ENCODE data around the gene TOPORS. TPM values are rescaled to one million over a fixed set of nuclear protein-coding genes. Genes with fewer than 3 reads are reported as not detected.

TOPORS gene
- total RNA-seq, 1 donor from 2014 or later = 37.9 TPM

DNA sequence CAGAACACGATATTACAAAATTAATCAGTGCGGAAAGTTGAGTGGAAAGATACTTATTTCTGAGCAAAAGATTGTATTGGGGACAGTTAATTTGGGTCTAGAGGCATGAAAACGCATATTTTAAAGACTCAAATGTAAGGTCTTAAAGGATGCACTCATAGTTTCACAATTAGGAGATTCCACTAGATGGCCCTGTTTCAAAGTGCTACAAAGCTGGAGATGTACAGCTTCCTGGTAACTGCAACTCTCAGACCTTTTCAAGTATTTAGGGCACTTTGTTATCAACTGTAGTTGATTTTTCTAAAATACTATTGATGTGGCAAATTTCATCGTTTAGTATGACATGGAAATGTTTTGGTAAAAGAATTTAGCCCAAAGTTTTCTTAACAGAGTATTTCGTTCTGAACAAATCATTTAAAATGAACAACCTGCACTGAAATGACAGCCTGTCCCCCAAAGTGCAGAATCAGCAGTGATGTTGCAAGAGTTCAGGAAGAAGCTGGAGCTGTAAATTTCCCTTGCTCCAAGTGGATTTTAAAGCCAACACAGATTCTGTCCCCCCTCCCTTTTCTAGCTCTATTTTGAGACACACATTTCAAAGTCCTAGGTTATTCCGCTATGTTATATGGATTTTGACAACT, 36.8 kb upstream of the TOPORS start:
- TF ChIP-seq, protein P1, sequence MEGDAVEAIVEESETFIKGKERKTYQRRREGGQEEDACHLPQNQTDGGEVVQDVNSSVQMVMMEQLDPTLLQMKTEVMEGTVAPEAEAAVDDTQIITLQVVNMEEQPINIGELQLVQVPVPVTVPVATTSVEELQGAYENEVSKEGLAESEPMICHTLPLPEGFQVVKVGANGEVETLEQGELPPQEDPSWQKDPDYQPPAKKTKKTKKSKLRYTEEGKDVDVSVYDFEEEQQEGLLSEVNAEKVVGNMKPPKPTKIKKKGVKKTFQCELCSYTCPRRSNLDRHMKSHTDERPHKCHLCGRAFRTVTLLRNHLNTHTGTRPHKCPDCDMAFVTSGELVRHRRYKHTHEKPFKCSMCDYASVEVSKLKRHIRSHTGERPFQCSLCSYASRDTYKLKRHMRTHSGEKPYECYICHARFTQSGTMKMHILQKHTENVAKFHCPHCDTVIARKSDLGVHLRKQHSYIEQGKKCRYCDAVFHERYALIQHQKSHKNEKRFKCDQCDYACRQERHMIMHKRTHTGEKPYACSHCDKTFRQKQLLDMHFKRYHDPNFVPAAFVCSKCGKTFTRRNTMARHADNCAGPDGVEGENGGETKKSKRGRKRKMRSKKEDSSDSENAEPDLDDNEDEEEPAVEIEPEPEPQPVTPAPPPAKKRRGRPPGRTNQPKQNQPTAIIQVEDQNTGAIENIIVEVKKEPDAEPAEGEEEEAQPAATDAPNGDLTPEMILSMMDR (IDR thresholded peaks at IDR 0.05; ENCODE audit: insufficient read depth, low read length, severe bottlenecking) = peak; percentile 50
- Histone ChIP-seq H3K4me3 (ENCODE audit: low read depth, low read length) (no peak overlapping the region), H3K36me3 (ENCODE audit: control insufficient read depth, insufficient read depth, low read length) (no peaks in the 10 kb centered on the region), H3K27me3 (ENCODE audit: control insufficient read depth, insufficient read depth, low read length) (no peaks in the 10 kb centered on the region)
- DNase-seq (ENCODE audit: low read depth) (peak; percentile 69), FAIRE-seq (no peak)

DNA sequence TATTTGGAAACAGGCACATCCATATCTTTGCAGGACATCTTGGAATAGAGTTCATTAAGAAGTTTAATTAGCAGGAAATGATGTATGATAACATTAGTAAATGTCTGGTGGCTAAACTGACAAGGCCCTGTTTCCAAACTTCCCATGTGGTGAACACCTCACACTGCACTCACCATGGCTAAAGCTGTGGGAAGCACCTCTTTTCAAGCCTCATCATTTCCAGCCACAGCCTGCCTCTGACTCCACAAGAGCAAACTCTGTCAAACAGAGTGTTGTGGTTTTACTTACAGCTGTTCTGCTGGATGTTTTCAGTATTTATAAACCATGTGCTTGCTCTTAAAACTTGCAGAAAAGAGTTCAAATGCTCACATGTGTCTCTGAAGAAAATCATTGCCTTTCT, 35.5 kb upstream of the TOPORS start:
- Histone ChIP-seq H3K27me3 (ENCODE audit: control insufficient read depth, insufficient read depth, low read length) (no peaks in the 10 kb centered on the region), H3K36me3 (ENCODE audit: control insufficient read depth, insufficient read depth, low read length) (no peaks in the 10 kb centered on the region), H3K4me3 (ENCODE audit: low read depth, low read length) (no peak overlapping the region)
- FAIRE-seq = no peak
- peak; percentile 43 for DNase-seq (ENCODE audit: low read depth)
- TF ChIP-seq, protein P1 (IDR thresholded peaks at IDR 0.05; ENCODE audit: insufficient read depth, low read length, severe bottlenecking) = no peak

DNA sequence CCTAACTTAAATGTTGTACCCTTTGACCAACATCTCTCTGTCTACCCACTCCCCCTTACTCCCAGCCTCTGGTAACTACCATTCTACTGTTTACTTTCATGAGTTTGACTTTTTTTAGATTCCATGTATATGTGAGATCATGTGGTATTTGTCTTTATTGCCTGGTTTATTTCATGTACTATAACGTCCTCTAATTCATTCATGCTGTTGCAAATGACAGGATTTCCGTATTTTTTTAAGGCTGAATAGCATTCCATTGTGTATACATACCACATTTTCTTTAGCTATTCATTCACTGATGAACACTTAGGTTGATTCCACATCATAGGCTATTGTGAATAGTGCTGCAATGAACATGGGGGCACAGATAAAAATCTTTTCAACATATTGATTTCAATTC, 32.4 kb upstream of the TOPORS start:
- TF ChIP-seq, protein P1 (IDR thresholded peaks at IDR 0.05; ENCODE audit: insufficient read depth, low read length, severe bottlenecking) = no peak
- FAIRE-seq (no peak), DNase-seq (ENCODE audit: low read depth) (no peak)
- Histone ChIP-seq H3K36me3 (ENCODE audit: control insufficient read depth, insufficient read depth, low read length) (no peaks in the 10 kb centered on the region), H3K27me3 (ENCODE audit: control insufficient read depth, insufficient read depth, low read length) (no peaks in the 10 kb centered on the region), H3K4me3 (ENCODE audit: low read depth, low read length) (no peak overlapping the region)

DNA sequence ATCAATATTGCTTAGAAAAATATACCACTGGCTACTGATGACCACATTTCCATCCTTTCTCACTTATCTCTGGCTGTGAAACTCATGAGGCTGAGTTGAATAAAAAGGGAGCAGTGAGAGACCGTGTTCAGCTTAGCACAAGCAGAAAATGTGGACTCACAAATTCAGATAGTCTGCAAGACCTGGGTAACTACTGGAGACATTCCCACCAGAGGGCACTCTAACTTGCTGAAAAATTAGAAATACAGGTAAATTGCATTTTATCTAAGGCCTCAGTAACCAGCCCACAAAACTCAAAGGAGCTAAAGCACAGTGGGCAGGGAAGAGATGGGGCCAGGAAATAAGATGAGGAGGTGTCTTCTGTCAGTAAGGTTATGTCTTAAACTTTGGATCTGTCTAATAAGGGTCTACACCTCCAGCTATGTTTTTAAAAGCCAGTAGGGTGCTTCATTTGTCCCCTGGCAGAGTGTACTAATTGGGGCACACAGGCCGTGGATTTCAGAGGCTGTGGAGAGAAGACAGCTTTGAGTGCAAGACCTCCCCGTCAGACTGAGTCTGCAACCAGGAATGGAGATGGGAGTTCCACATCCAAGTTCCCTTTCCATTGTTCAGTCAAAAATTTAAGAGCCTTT, 29.2 kb upstream of the TOPORS start:
- DNase-seq (ENCODE audit: low read depth) (peak; percentile 66), FAIRE-seq (no peak)
- TF ChIP-seq, protein P1 (IDR thresholded peaks at IDR 0.05; ENCODE audit: insufficient read depth, low read length, severe bottlenecking) = peak; percentile 72
- Histone ChIP-seq H3K4me3 (ENCODE audit: low read depth, low read length) (no peak overlapping the region), H3K36me3 (ENCODE audit: control insufficient read depth, insufficient read depth, low read length) (no peaks in the 10 kb centered on the region), H3K27me3 (ENCODE audit: control insufficient read depth, insufficient read depth, low read length) (no peaks in the 10 kb centered on the region)

DNA sequence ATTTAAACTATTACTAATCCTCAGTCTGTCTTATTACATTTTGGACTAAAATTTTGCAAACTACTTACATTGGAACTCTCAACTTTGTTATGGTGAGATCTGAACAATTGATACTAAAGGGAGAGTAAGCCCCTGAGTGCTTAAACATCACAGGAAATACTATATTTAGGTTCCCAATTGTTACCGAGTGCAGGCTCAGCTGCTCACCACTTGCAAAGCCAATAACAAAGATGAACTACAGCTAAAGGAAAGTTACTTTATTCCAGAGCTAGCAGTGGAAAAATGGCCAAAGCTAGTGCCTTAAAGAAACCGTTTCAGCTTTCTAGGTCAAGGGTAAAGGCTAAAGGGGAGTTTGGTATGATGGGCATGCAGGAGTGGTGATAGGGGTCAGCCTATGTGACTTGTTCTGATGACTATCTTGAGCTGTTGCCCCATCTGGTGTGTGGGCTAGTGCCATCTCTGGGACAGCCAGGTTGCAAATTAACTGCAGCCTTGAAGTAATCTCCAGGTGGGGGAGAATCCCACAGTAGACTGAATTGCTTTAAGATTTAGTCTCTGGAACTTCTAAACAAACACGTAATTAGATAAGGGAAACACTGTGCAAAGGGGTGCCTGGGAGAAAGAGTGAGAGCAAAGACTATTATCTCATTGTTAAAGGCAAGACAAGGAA, 28.4 kb upstream of the TOPORS start:
- Histone ChIP-seq H3K27me3 (ENCODE audit: control insufficient read depth, insufficient read depth, low read length) (no peaks in the 10 kb centered on the region), H3K36me3 (ENCODE audit: control insufficient read depth, insufficient read depth, low read length) (no peaks in the 10 kb centered on the region), H3K4me3 (ENCODE audit: low read depth, low read length) (no peak overlapping the region)
- FAIRE-seq (no peak), DNase-seq (ENCODE audit: low read depth) (no peak)
- TF ChIP-seq, protein P1 (IDR thresholded peaks at IDR 0.05; ENCODE audit: insufficient read depth, low read length, severe bottlenecking) = no peak
